OCI-LY7 (cell line): Measurements from ENCODE around the gene ALOX5AP.

Experiments used
- EZH2phosphoT487 ChIP-seq: fragments of 200-600 bp; sonication (generic); IDR thresholded peaks from 2 replicates; pipeline ENCODE4 v1.6.1; 2018; ENCODE audit warnings: low read depth, borderline replicate concordance, mild to moderate bottlenecking, mixed run types, antibody characterized with exemption, low read length, moderate library complexity, mixed read lengths
- TF ChIP-seq, protein P1 (sequence below): fragments of 200-600 bp; sonication (generic); conservative IDR thresholded peaks from 2 replicates; pipeline ENCODE4 v1.5.1; 2014; ENCODE audit warnings: mild to moderate bottlenecking, antibody characterized with exemption, low read length, moderate library complexity, mixed read lengths

DNA sequence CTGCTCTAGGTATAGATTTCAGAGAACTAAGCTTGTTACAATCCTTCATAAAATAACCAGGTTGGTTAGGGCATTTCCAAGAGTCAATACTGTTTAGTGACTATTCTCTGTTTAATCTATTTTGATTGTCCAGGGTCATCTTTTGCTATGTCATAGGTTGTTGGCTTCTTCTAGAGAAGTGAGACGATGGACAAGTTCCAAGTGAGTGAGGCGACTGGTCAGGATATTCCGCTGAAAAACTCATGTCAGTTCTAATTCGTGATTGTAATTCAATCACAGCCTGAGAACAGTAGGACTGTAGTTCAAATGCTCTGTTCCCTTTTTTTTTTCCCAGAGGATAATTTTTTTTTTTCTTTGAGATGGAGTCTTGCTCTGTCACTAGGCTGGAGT is 15.8 kb upstream of the ALOX5AP start:
- TF ChIP-seq, protein P1, sequence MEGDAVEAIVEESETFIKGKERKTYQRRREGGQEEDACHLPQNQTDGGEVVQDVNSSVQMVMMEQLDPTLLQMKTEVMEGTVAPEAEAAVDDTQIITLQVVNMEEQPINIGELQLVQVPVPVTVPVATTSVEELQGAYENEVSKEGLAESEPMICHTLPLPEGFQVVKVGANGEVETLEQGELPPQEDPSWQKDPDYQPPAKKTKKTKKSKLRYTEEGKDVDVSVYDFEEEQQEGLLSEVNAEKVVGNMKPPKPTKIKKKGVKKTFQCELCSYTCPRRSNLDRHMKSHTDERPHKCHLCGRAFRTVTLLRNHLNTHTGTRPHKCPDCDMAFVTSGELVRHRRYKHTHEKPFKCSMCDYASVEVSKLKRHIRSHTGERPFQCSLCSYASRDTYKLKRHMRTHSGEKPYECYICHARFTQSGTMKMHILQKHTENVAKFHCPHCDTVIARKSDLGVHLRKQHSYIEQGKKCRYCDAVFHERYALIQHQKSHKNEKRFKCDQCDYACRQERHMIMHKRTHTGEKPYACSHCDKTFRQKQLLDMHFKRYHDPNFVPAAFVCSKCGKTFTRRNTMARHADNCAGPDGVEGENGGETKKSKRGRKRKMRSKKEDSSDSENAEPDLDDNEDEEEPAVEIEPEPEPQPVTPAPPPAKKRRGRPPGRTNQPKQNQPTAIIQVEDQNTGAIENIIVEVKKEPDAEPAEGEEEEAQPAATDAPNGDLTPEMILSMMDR, result no peak
- TF ChIP-seq EZH2phosphoT487, result no peak
